ENCODE data around the gene LAMA4. TPM values are rescaled to one million over a fixed set of nuclear protein-coding genes. Genes with fewer than 3 reads are reported as not detected.

Gene LAMA4
- total RNA-seq, 1 experiment from 2014 or later: 1.1 TPM

- no CpG with 5 or more reads among the region's 1 CpG for WGBS (ENCODE audit: extremely low coverage, insufficient read length, low lambda C conversion rate)
- Mint-ChIP-seq H3K27me3 (ENCODE audit: low read depth) (no peaks in the 10 kb centered on the region; the same call in 1 of the 2 replicates), H3K4me1 (peaks cover 10 to 11% of the 10 kb centered on the region in 2 experiments), H3K36me3 (ENCODE audit: insufficient read depth in 1 of 3, low read depth in 3 of 3) (no peaks in the 10 kb centered on the region), H3K4me3 (no peak overlapping the region), H3K27ac (no peak overlapping the region), H3K9me3 (no peaks in the 10 kb centered on the region)
- no peak overlapping the region for H2BK20ac ChIP-seq (ENCODE audit: low read depth, low read length, poor library complexity, severe bottlenecking)
- no peak overlapping the region for H3K18ac ChIP-seq (ENCODE audit: insufficient read length, low read depth, low read length)
- H2AK5ac ChIP-seq (ENCODE audit: insufficient read length, low read length): no peak overlapping the region
- H2AFZ ChIP-seq (ENCODE audit: low read length): no peak overlapping the region
- H2BK15ac ChIP-seq (ENCODE audit: low read depth, low read length): no peak overlapping the region
- H3K23ac ChIP-seq (ENCODE audit: insufficient read length, low read depth, low read length): no peak overlapping the region
- H2BK12ac ChIP-seq (ENCODE audit: insufficient read length, low read depth, low read length): no peak overlapping the region
- H3K56ac ChIP-seq (ENCODE audit: insufficient read length, low read depth, low read length): no peak overlapping the region
- no peaks in the 10 kb centered on the region for H3K23me2 ChIP-seq (ENCODE audit: insufficient read length, low read depth, low read length, poor library complexity, severe bottlenecking)
- no peaks in the 10 kb centered on the region for H3K27me3 ChIP-seq (ENCODE audit: insufficient read depth, low read length)
- no peak overlapping the region for H3K4me2 ChIP-seq (ENCODE audit: insufficient read depth, insufficient read length, low read length)
- no peaks in the 10 kb centered on the region for H3K79me1 ChIP-seq (ENCODE audit: insufficient read depth, low read depth, low read length, poor library complexity, severe bottlenecking)
- H3K4me1 ChIP-seq (ENCODE audit: insufficient read depth, low read length): no peaks in the 10 kb centered on the region; the same call in 1 of the 2 replicates
- H4K5ac ChIP-seq (ENCODE audit: insufficient read length, low read depth, low read length): no peak overlapping the region
- no peaks in the 10 kb centered on the region for H3K79me2 ChIP-seq (ENCODE audit: insufficient read depth, low read length)
- no peak overlapping the region for H2BK5ac ChIP-seq (ENCODE audit: insufficient read length, low read length)
- no peak overlapping the region for H2BK120ac ChIP-seq (ENCODE audit: low read depth, low read length, poor library complexity, severe bottlenecking)
- no peak overlapping the region for H3T11ph ChIP-seq (ENCODE audit: low read length)
- no peak overlapping the region for H4K91ac ChIP-seq (ENCODE audit: insufficient read length, low read depth, low read length)
- TF ChIP-seq, protein P1, sequence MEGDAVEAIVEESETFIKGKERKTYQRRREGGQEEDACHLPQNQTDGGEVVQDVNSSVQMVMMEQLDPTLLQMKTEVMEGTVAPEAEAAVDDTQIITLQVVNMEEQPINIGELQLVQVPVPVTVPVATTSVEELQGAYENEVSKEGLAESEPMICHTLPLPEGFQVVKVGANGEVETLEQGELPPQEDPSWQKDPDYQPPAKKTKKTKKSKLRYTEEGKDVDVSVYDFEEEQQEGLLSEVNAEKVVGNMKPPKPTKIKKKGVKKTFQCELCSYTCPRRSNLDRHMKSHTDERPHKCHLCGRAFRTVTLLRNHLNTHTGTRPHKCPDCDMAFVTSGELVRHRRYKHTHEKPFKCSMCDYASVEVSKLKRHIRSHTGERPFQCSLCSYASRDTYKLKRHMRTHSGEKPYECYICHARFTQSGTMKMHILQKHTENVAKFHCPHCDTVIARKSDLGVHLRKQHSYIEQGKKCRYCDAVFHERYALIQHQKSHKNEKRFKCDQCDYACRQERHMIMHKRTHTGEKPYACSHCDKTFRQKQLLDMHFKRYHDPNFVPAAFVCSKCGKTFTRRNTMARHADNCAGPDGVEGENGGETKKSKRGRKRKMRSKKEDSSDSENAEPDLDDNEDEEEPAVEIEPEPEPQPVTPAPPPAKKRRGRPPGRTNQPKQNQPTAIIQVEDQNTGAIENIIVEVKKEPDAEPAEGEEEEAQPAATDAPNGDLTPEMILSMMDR (conservative IDR thresholded peaks at IDR 0.05): no peak
- no peak overlapping the region for H4K8ac ChIP-seq (replicated peaks; ENCODE audit: insufficient read length, low read depth, low read length)
- no peaks in the 10 kb centered on the region for H4K20me1 ChIP-seq (ENCODE audit: control insufficient read depth, insufficient read depth, insufficient read length)
- no peak for DNase-seq
- no peak overlapping the region for H3K4ac ChIP-seq (ENCODE audit: low read depth, low read length)
- H3K9ac ChIP-seq (ENCODE audit: extremely low read depth, insufficient read length, low read length): no peak overlapping the region
- no peak overlapping the region for H3K27ac ChIP-seq (ENCODE audit: insufficient read length, low read depth, low read length)
- H3K14ac ChIP-seq (ENCODE audit: insufficient read depth, low read length): no peak overlapping the region
- no peaks in the 10 kb centered on the region for H3K9me3 ChIP-seq (ENCODE audit: control insufficient read depth, low read depth, low read length)
Observed at GRCh38 chr6:112286500-112287144, 32.3 kb upstream of the LAMA4 start.
